Stimulated activated naive CD8-positive, alpha-beta T cell treated with anti-CD3 and anti-CD28 coated beads, Interleukin-15, amount 100 ng/mL, for 72 hours (primary cell): Measurements from ENCODE around the gene CALM1.

Experiments
- ATAC-seq: fragments of 150-1000 bp; cut with Tn5 transposase; 2 replicates; pipeline ENCODE4 v1.10.0; 2021; ENCODE audit warnings: mild to moderate bottlenecking, moderate library complexity
- DNase-seq, 2 donors: peaks; one replicate each; pipeline ENCODE4 v3.0.0; 2021 to 2022
- H3K27ac Mint-ChIP-seq, 2 donors: one replicate each; pipeline ENCODE4 v1.8.0; 2022; ENCODE audit warnings: mild to moderate bottlenecking in 2 of 2, mixed read lengths in 2 of 2, moderate library complexity in 2 of 2
- H3K27me3 Mint-ChIP-seq: one replicate; pipeline ENCODE4 v1.8.0; 2022; ENCODE audit warnings: mixed read lengths
- H3K4me1 Mint-ChIP-seq: one replicate; pipeline ENCODE4 v1.8.0; 2022; ENCODE audit warnings: mild to moderate bottlenecking, mixed read lengths
- H3K4me3 Mint-ChIP-seq, 2 donors: one replicate each; pipeline ENCODE4 v1.8.0; 2022; ENCODE audit warnings: mild to moderate bottlenecking in 2 of 2, mixed read lengths in 2 of 2, moderate library complexity in 1 of 2
- H3K9me3 Mint-ChIP-seq, 2 donors: one replicate each; pipeline ENCODE4 v1.8.0; 2022; ENCODE audit warnings: mixed read lengths in 2 of 2

Gene CALM1

GRCh38 chr14:90419200-90419599, 22.4 kb downstream of the CALM1 start:
- Mint-ChIP-seq H3K4me3 (no peak overlapping the region), H3K4me1 (peaks cover 4% of the 10 kb centered on the region), H3K27ac (peak overlapping the region in 1 of 2 donors; percentile 76), H3K27me3 (no peaks in the 10 kb centered on the region), H3K9me3 (no peaks in the 10 kb centered on the region)
- DNase-seq (no peak), ATAC-seq (no peak)

DNA sequence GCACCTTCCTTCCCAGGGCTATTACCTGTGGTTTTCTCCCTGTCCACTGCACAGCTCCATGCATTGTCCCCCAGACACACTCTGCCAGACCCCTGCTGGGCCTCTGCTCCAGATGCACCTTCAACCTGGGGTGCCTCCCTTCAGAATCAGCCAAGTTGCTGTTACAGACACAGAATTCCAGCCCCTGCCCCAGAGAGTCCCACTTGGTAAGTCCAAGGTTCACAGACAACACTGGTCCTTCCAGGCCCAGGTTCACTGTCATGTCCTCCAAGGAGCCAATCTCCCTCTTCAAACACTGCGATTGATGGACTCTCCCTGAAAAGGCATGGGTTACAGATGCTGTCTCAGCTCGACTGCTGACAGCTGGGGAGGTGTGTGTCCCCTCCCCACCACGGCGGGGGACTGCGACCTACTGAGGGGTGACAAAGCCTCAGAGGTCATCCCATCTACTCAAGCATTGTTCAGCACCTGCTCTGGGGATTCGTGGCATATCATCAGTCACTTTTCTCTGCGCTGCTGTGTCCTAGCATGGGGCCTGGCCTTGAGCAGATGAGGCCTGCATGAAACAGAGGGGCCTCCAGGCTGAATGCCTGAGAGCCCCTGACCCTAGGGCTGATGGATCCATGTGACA, 24.3 kb downstream of the CALM1 start:
- Mint-ChIP-seq H3K9me3 (no peaks in the 10 kb centered on the region), H3K27ac (no peak overlapping the region), H3K4me3 (no peak overlapping the region), H3K4me1 (peaks cover 4% of the 10 kb centered on the region), H3K27me3 (no peaks in the 10 kb centered on the region)
- DNase-seq (no peak), ATAC-seq (no peak)

GRCh38 chr14:90421632-90422020, 24.8 kb downstream of the CALM1 start:
- Mint-ChIP-seq H3K27ac (no peak overlapping the region), H3K27me3 (no peaks in the 10 kb centered on the region), H3K4me3 (no peak overlapping the region), H3K4me1 (peaks cover 3% of the 10 kb centered on the region), H3K9me3 (no peaks in the 10 kb centered on the region)
- DNase-seq (no peak), ATAC-seq (no peak)

GRCh38 chr14:90423166-90423565, 26.3 kb downstream of the CALM1 start:
- peak overlapping the region in 1 of 2 donors; percentile 15 for H3K27ac Mint-ChIP-seq
- ATAC-seq = no peak
- DNase-seq = no peak
- H3K4me3 Mint-ChIP-seq = no peak overlapping the region
- no peaks in the 10 kb centered on the region for H3K4me1 Mint-ChIP-seq
- H3K9me3 Mint-ChIP-seq = no peaks in the 10 kb centered on the region
- H3K27me3 Mint-ChIP-seq = no peaks in the 10 kb centered on the region

- Mint-ChIP-seq H3K4me1 (no peaks in the 10 kb centered on the region), H3K27me3 (no peaks in the 10 kb centered on the region), H3K9me3 (no peaks in the 10 kb centered on the region), H3K27ac (no peak overlapping the region), H3K4me3 (no peak overlapping the region)
- DNase-seq (no peak), ATAC-seq (no peak)
Measured at GRCh38 chr14:90424075-90424474, 27.2 kb downstream of the CALM1 start.

DNA sequence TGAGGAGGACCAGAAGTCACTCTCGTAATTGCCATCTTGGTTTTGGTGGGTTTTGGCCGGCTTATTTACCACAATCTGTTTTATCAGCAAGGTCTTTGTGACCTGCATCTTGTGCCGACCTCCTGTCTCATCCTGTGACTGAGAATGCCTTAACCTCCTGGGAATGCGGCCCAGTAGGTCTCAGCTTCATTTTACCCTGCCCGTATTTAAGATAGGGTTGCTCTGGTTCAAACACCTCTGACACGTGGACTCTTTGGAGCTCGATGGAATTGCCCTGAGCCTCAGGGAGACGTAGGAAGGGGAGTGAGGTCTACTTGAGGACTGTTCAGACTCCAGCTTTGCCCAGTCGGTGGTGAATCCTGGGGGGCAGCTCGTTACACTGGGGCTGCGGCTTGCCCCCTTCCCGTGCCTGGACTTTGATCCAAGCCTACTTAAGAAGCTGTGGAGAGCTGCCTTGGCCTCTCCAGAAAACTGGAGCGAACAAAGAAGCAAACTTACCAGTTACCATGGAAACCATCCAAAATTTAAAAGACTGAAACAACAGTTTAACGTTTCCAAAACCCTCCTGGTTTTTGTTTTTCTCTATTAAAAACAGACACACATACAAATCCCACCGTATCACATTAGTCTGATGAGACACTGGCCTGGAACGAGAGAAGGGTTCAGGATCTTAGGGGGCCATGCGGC, 28.0 kb downstream of the CALM1 start:
- H3K4me3 Mint-ChIP-seq = no peak overlapping the region
- no peak for DNase-seq
- ATAC-seq = no peak
- no peak overlapping the region for H3K27ac Mint-ChIP-seq
- H3K27me3 Mint-ChIP-seq = no peaks in the 10 kb centered on the region
- H3K4me1 Mint-ChIP-seq = no peaks in the 10 kb centered on the region
- no peaks in the 10 kb centered on the region for H3K9me3 Mint-ChIP-seq

DNA sequence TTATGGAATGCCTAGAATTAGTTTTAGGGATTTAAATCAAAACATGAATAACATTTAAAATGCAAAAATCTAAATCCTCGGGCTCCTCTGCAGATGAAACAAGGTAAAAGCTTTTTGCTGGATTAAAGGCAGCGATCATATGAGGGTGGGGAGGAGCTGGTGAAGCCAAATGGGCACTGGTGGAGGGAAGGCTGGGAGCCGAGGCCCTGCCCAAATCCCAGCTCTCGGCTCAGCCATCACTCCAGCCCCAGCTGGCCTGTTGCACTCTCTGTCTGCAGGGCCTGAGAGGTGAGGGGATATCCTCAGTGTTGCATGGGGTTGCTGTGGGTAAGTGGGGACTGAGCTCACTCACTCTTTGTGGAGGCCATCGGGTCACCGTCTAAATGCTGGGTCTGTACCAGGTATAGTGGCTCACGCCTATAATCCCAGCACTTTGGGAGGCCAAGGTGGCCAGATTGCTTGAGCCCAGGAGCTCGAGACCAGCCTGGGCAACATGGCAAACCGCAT, 28.6 kb downstream of the CALM1 start:
- Mint-ChIP-seq H3K27ac (no peak overlapping the region), H3K27me3 (no peaks in the 10 kb centered on the region), H3K4me3 (no peak overlapping the region), H3K4me1 (no peaks in the 10 kb centered on the region), H3K9me3 (no peaks in the 10 kb centered on the region)
- ATAC-seq (no peak), DNase-seq (no peak)

GRCh38 chr14:90426031-90426540, 29.3 kb downstream of the CALM1 start:
- Mint-ChIP-seq H3K4me3 (no peak overlapping the region), H3K9me3 (no peaks in the 10 kb centered on the region), H3K4me1 (no peaks in the 10 kb centered on the region), H3K27ac (no peak overlapping the region), H3K27me3 (no peaks in the 10 kb centered on the region)
- DNase-seq (no peak), ATAC-seq (no peak)

GRCh38 chr14:90426663-90427062, 29.8 kb downstream of the CALM1 start:
- no peak overlapping the region for H3K4me3 Mint-ChIP-seq
- H3K9me3 Mint-ChIP-seq = no peaks in the 10 kb centered on the region
- no peak overlapping the region for H3K27ac Mint-ChIP-seq
- no peaks in the 10 kb centered on the region for H3K27me3 Mint-ChIP-seq
- ATAC-seq (no peak), DNase-seq (no peak)
- no peaks in the 10 kb centered on the region for H3K4me1 Mint-ChIP-seq

DNA sequence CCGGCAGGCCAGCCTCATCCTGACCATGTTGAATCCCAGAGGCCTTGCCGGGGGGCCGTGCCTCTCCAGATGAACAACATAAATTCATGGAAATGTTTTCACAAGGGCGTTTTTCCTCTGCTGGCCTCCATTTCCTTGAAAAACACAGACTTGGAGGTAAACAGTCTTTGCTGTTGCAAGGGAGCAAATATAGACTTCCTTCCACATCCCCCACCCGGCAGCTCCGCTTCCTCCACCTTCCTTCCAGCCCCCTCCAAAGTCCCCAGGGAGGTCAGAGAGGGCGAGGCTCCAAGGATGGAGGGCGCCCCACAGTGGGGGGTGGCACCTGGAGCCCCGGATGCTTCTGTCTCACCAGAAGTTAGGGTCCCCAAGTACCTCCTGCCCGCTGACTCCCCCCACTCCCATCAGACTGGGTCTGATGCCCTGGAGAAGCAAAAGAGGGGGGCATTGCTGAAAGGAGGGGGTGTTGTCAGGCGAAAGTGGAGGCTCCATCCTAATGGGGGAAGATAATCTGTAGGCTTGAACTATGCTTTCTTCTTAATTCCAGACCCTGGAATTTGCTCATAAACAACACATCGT, 31.1 kb downstream of the CALM1 start:
- Mint-ChIP-seq H3K27ac (no peak overlapping the region), H3K9me3 (no peaks in the 10 kb centered on the region), H3K27me3 (no peaks in the 10 kb centered on the region), H3K4me3 (no peak overlapping the region), H3K4me1 (no peaks in the 10 kb centered on the region)
- DNase-seq = no peak
- no peak for ATAC-seq

DNA sequence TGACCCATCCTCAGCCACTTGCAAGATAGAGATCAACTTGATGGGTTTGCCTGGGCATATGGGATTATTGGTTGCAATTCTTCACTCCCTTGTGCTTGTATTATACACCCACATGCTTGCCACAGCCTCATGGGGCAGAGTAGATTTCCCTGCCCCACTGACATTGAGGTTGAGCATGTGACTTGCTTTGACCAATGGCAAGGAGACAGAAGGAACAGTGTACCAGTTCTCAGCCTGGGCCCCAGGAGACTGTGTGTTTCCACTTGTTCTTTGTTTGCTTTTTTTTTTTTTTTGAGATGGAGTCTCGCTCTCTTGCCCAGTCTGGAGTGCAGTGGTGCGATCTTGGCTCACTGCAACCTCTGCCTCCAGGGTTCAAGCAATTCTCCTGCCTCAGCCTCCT, 31.8 kb downstream of the CALM1 start:
- Mint-ChIP-seq H3K4me3 (no peak overlapping the region), H3K9me3 (no peaks in the 10 kb centered on the region), H3K27me3 (no peaks in the 10 kb centered on the region), H3K4me1 (no peaks in the 10 kb centered on the region), H3K27ac (no peak overlapping the region)
- DNase-seq (no peak), ATAC-seq (no peak)

DNA sequence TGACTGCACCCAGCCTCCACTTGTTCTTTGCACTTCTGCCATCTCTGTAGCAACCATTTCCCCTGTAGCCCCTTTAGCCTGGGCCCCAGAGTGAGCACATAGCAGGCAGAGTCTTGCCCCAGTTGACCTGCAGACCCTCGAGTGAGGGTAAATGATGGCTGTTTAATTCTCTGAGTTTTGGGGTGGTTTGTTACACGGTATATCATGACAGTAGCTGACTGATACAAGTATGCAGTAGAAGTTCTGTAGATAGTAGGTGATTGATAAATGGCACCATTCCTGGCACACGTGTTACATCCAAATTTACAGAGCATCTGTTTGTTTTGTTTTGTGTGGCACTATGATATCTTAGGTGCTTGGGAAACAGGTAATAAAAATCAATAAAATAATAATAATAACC, 32.4 kb downstream of the CALM1 start:
- Mint-ChIP-seq H3K4me1 (no peaks in the 10 kb centered on the region), H3K27me3 (no peaks in the 10 kb centered on the region), H3K4me3 (no peak overlapping the region), H3K27ac (no peak overlapping the region), H3K9me3 (no peaks in the 10 kb centered on the region)
- ATAC-seq = no peak
- no peak for DNase-seq

GRCh38 chr14:90429754-90430153, 32.9 kb downstream of the CALM1 start:
- no peak for ATAC-seq
- H3K27ac Mint-ChIP-seq = no peak overlapping the region
- DNase-seq = no peak
- H3K27me3 Mint-ChIP-seq = no peaks in the 10 kb centered on the region
- no peaks in the 10 kb centered on the region for H3K4me1 Mint-ChIP-seq
- no peaks in the 10 kb centered on the region for H3K9me3 Mint-ChIP-seq
- H3K4me3 Mint-ChIP-seq = no peak overlapping the region

DNA sequence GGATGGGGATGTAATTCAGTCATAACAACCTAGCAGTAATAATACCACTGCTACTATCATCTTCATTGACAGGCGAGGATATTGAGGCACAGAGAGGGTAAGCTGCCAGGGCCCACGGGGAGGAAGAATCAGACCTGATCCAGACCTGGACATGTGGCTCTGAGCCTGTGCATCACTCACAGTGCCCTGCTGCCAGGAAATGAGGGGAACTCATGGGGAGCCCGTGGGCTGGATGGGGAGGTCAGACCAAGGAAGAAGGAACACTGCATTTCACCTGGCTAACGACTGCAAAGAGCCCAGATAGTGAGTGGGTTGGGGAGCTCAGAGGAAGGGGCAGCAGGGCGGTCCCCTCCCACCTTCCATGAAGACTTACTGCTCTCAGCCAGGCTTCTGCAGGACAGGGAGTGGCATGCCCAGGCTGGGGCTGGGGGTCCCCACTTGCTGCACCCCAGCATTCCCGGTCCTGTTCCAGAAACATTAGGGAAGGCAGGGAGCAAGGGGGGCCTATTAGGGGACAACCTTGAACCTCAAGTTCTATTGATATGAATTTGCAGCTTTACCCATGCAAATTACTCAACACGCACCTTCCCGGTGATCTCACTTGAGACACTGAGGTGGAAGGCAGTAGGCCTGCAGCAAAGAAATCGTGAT, 37.7 kb downstream of the CALM1 start:
- no peaks in the 10 kb centered on the region for H3K4me1 Mint-ChIP-seq
- ATAC-seq (no peak), DNase-seq (no peak)
- H3K27ac Mint-ChIP-seq = no peak overlapping the region
- no peaks in the 10 kb centered on the region for H3K9me3 Mint-ChIP-seq
- no peak overlapping the region for H3K4me3 Mint-ChIP-seq
- H3K27me3 Mint-ChIP-seq = no peaks in the 10 kb centered on the region

DNA sequence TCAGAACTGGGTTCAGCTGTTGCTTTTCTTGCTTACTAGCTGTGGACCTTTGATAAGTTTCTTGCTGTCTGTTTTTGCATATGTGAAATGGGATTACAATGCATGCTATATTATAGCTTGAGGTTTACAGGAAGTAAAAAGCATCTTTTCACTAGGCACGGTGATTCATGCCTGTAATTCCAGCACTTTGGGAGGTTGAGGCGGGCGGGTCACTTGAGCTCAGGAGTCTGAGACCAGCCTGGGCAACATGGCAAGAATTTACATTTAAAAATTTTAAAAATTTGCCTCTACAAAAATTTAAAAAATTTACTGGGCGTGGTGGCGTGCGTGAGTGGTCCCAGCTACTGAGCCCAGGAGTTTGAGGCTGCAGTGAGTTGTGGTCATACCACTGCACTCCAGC, 42.0 kb downstream of the CALM1 start:
- no peak for ATAC-seq
- Mint-ChIP-seq H3K27me3 (no peaks in the 10 kb centered on the region), H3K9me3 (no peaks in the 10 kb centered on the region), H3K27ac (no peak overlapping the region), H3K4me3 (no peak overlapping the region), H3K4me1 (no peaks in the 10 kb centered on the region)
- no peak for DNase-seq

- H3K27me3 Mint-ChIP-seq = no peaks in the 10 kb centered on the region
- no peak overlapping the region for H3K4me3 Mint-ChIP-seq
- ATAC-seq (no peak), DNase-seq (no peak)
- H3K9me3 Mint-ChIP-seq = no peaks in the 10 kb centered on the region
- no peak overlapping the region for H3K27ac Mint-ChIP-seq
- no peaks in the 10 kb centered on the region for H3K4me1 Mint-ChIP-seq
Measured at GRCh38 chr14:90440021-90440451, 43.2 kb downstream of the CALM1 start.
